Suprapubic skin (tissue), 4 donors: ENCODE results near the gene ITGA8. TPM values are rescaled to one million over a fixed set of nuclear protein-coding genes. Genes with fewer than 3 reads are reported as not detected.
A peak's percentile ranks its signal among the peaks of the same experiment; 100 is the strongest.

ENCODE experiments used
- DNase-seq, 2 donors: peaks; one replicate each; pipeline ENCODE4 v3.0.0-alpha.2; 2019; ENCODE audit warnings: low spot score in 2 of 2
- H3K27ac ChIP-seq: fragments of 200-600 bp; sonication (generic); one replicate; pipeline ENCODE4 v1.5.1; 2019
- H3K27me3 ChIP-seq: fragments of 200-600 bp; sonication (generic); one replicate; pipeline ENCODE4 v1.5.1; 2019
- H3K36me3 ChIP-seq: fragments of 200-600 bp; sonication (generic); one replicate; pipeline ENCODE4 v1.5.1; 2019
- H3K4me1 ChIP-seq: fragments of 200-600 bp; sonication (generic); one replicate; pipeline ENCODE4 v1.5.1; 2019
- H3K4me3 ChIP-seq: fragments of 200-600 bp; sonication (generic); one replicate; pipeline ENCODE4 v1.5.1; 2019; ENCODE audit warnings: mild to moderate bottlenecking
- H3K9me3 ChIP-seq: fragments of 200-600 bp; sonication (generic); one replicate; pipeline ENCODE4 v1.5.1; 2019
- CTCF ChIP-seq, 2 donors: fragments of 200-600 bp in 1 of 2; fragments of 450-650 bp in 1 of 2; sonication (generic) in 1 of 2; IDR thresholded peaks; one replicate each; pipeline ENCODE4 v1.5.1; 2016 to 2019; ENCODE audit warnings: antibody characterized with exemption in 2 of 2, mild to moderate bottlenecking in 1 of 2, moderate library complexity in 1 of 2
- EP300 ChIP-seq: sonication (generic); formaldehyde crosslinking; IDR thresholded peaks from one replicate; pipeline ENCODE4 v1.6.1; 2017; ENCODE audit warnings: antibody characterized with exemption
- POLR2A ChIP-seq, 2 donors: fragments of 450-650 bp; IDR thresholded peaks; one replicate each; pipeline ENCODE4 v1.6.1; 2017; ENCODE audit warnings: antibody characterized with exemption in 2 of 2, mild to moderate bottlenecking in 2 of 2, moderate library complexity in 2 of 2
- POLR2AphosphoS5 ChIP-seq, 3 donors: sonication (generic); formaldehyde crosslinking; IDR thresholded peaks; one replicate each; pipeline ENCODE4 v1.6.1; 2017; ENCODE audit warnings: antibody characterized with exemption in 3 of 3
- WGBS: methylation state at CpG from one replicate; pipeline ENCODE4 v1.1.5; 2018; 5-methylcytosine and 5-hydroxymethylcytosine counted together
- total RNA-seq, 4 donors: library from RNA; depleted of rRNA; stranded (reverse); fragments of >200 nt; gene quantifications; one replicate each; pipeline ENCODE4 v1.1.0, GENCODE V29; 2016

ITGA8 gene
- total RNA-seq, 4 donors from 2014 or later: 1.9 to 4.7 (median 2.5) TPM

- H3K4me3 ChIP-seq: no peak overlapping the region
- H3K4me1 ChIP-seq: peaks cover 6% of the 10 kb centered on the region
- H3K36me3 ChIP-seq: no peaks in the 10 kb centered on the region
- H3K27me3 ChIP-seq: peaks cover 15% of the 10 kb centered on the region
- DNase-seq: no peak
- no peaks in the 10 kb centered on the region for H3K9me3 ChIP-seq
- TF ChIP-seq POLR2A (IDR thresholded peaks at IDR 0.05): no peak
- no peak for TF ChIP-seq EP300
- no peak for TF ChIP-seq CTCF (IDR thresholded peaks at IDR 0.05)
- H3K27ac ChIP-seq: no peak overlapping the region
- WGBS: 61% methylated on average over 2 of the region's 2 CpGs
Measured at GRCh38 chr10:15724683-15725082, 5.0 kb upstream of the ITGA8 start.

- H3K36me3 ChIP-seq: no peaks in the 10 kb centered on the region
- no peak for DNase-seq
- peaks cover 13% of the 10 kb centered on the region for H3K4me1 ChIP-seq
- H3K27ac ChIP-seq: no peak overlapping the region
- H3K27me3 ChIP-seq: peaks cover 23% of the 10 kb centered on the region
- no peaks in the 10 kb centered on the region for H3K9me3 ChIP-seq
- TF ChIP-seq EP300: no peak
- TF ChIP-seq POLR2A (IDR thresholded peaks at IDR 0.05): no peak
- no peak for TF ChIP-seq CTCF (IDR thresholded peaks at IDR 0.05)
- 65% methylated on average over 4 of the region's 4 CpGs for WGBS
- H3K4me3 ChIP-seq: no peak overlapping the region
Measured at GRCh38 chr10:15723803-15724202, 4.1 kb upstream of the ITGA8 start.

- peaks cover 13% of the 10 kb centered on the region for H3K4me1 ChIP-seq
- H3K36me3 ChIP-seq: no peaks in the 10 kb centered on the region
- DNase-seq: no peak
- 91% methylated on average over 13 of the region's 13 CpGs for WGBS
- H3K4me3 ChIP-seq: no peak overlapping the region
- no peak overlapping the region for H3K27ac ChIP-seq
- H3K27me3 ChIP-seq: peaks cover 33% of the 10 kb centered on the region
- H3K9me3 ChIP-seq: no peaks in the 10 kb centered on the region
- TF ChIP-seq POLR2AphosphoS5 (IDR thresholded peaks at IDR 0.05) (no peak), EP300 (no peak), POLR2A (IDR thresholded peaks at IDR 0.05) (no peak), CTCF (IDR thresholded peaks at IDR 0.05) (no peak)
Measured at GRCh38 chr10:15720635-15721287, 1.0 kb upstream of the ITGA8 start.

GRCh38 chr10:15719049-15719898, 448 bp downstream of the ITGA8 start:
- no peaks in the 10 kb centered on the region for H3K36me3 ChIP-seq
- TF ChIP-seq POLR2A (IDR thresholded peaks at IDR 0.05) (no peak), POLR2AphosphoS5 (IDR thresholded peaks at IDR 0.05) (no peak), CTCF (IDR thresholded peaks at IDR 0.05) (no peak), EP300 (no peak)
- no peak overlapping the region for H3K27ac ChIP-seq
- DNase-seq: no peak
- peak overlapping the region; percentile 45 for H3K4me3 ChIP-seq
- peaks cover 33% of the 10 kb centered on the region for H3K27me3 ChIP-seq
- H3K9me3 ChIP-seq: no peaks in the 10 kb centered on the region
- peaks cover 13% of the 10 kb centered on the region for H3K4me1 ChIP-seq
- WGBS: 2% methylated on average over 9 of the region's 67 CpGs

- WGBS: 29% methylated on average over 17 of the region's 17 CpGs
- Histone ChIP-seq H3K27ac (no peak overlapping the region), H3K27me3 (peaks cover 33% of the 10 kb centered on the region), H3K4me1 (peaks cover 13% of the 10 kb centered on the region), H3K4me3 (peak overlapping the region; percentile 45), H3K9me3 (no peaks in the 10 kb centered on the region), H3K36me3 (no peaks in the 10 kb centered on the region)
- TF ChIP-seq POLR2AphosphoS5 (IDR thresholded peaks at IDR 0.05) (no peak), POLR2A (IDR thresholded peaks at IDR 0.05) (no peak), CTCF (IDR thresholded peaks at IDR 0.05) (no peak), EP300 (no peak)
- no peak for DNase-seq
Measured at GRCh38 chr10:15718694-15719048, 1.1 kb downstream of the ITGA8 start.
